NCI-H1930 (cell line): ENCODE measurements around the gene SLC28A1.
"Not testable (repeated sequence)": the region's sequence is repeated elsewhere in the genome, so short reads cannot be mapped to it uniquely, and the experiment has no call there.

Experiments used
- DNase-seq, 2 experiments: peaks; one replicate each; lab custom pipeline; 2025; lab: John Stamatoyannopoulos, UW

Gene SLC28A1

DNA sequence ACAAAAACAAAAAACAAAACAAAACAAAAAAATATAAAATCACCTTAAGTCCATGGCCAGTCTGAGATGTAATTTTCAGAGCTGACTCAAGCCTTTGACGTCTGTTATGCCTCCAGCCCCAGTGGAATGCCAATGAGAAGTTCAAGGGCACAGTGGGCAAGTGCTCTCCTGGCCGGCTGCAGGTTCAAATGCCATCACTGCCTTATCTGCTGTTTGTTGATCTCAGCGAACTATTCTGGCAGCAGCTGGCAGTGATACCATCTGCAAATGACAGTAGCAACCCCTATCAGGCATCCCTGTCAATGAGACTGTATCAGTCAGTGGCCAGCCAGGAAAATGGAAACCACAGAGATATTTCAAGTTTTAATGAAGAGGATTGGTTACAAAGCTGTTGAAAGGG is 86.4 kb downstream of the SLC28A1 start:
- DNase-seq = no peak

DNA sequence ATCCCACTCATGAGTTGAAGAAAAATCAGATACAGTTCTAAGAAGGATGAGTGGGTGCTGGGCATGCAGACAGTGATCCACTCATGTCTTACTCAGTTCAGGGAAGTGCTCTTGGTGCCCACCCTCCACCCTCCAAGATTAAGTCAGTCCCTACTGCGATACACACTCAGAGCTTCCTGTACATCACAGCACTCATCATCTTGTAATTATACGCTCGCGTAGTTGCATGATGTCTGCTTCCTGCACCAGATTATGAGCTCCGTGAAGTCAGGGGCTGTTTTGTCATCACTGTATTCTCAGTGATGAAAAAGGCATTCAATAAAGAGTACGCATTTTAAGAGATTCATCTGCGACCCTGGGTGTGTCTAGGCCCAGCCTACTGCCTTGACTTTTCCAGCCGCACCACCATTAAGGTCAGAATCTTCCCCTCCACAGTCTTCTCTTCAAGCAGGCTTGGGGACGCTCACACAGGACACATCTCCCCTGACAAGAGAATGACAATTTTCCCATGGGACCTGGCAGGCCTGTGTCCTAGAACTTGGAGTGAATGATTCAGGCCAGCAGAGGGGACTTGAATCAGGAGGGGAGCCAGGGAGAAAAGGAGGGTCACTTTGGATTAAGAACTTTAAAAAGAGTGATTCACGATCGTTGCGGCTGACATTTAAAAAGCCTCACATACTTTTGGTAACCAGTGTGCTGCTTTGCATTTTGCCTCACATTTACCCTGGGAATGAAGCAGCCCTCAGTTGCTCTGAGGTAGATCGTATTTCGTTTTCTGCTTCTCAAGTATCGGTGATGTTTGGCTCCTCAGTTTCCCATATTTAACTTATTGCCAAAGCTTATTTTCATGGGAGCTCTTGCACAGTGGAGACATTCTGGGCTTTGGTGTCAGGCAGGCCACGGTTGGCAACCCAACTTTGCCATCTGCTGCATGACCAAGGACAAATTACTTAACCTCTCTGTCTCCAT is 89.3 kb downstream of the SLC28A1 start:
- no peak for DNase-seq

DNA sequence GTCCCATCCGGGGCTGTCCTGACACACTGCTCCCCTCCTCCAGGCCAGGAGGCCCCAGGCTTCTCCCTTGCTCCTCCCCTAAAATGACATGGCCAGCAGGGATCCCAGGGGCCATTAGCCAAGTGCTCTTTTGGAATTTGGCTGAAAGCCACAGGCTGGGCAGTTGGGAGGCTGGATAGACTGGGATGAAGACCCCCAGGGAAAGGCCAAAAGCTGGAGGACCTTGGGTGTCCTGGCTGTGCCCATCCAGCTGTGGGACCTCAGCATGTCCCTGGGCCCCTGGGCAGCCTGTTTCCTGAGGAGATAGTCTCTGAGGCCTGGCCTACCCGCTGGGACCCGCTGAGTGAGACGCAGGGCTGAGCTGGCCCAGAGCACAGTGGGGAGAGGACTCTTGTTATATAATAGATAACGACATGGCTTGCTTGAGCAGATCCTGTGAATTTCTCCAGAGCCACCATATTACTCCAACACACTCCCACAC is 91.4 kb downstream of the SLC28A1 start:
- DNase-seq = no peak

DNA sequence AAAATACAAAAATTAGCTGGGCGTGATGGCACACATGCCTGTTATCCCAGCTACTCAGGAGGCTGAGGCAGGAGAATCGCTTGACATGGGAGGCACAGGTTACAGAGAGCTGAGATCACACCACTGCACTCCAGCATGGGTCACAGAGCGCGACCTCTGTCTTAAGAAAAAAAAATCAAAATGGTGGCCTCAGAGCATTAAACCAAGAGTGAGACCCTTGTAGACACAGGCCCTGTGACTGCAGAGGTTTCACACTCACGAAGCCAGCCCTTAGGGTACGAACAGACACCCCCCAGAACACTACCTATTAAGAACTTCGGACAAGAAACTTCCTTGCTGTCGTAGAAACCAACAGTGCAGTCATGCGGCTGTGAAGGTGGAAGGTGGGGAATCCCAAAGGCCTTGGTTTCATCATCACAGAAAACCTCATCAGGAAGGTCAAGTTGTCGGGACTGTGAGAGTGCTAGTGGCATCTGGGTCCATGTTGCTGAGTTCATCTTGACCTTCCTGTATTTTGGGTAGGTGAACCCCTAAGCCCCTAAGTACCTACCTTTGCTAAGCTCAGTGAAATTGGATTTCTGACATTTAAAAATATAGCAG is 92.4 kb downstream of the SLC28A1 start:
- DNase-seq = no peak

DNA sequence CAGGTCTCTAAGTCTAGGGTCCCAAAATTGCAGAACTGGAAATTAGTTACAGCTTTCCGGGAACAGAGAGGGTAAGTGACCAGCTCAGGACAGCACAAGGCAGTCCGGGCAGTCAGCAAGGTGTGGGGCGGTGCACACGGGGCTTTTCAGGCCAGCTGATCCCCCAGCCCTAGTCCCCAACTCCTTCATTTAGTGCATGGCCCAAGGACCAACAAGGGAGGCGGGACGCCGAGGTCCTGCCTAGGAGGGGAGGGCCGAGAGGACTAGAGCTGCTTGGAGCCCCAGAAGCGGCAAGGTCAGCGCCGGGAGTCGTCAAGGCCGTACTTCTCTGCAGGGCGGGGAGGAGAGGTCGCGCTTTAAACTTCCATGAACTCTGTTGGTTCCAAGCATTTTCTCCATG is 95.2 kb downstream of the SLC28A1 start:
- DNase-seq = no peak

DNA sequence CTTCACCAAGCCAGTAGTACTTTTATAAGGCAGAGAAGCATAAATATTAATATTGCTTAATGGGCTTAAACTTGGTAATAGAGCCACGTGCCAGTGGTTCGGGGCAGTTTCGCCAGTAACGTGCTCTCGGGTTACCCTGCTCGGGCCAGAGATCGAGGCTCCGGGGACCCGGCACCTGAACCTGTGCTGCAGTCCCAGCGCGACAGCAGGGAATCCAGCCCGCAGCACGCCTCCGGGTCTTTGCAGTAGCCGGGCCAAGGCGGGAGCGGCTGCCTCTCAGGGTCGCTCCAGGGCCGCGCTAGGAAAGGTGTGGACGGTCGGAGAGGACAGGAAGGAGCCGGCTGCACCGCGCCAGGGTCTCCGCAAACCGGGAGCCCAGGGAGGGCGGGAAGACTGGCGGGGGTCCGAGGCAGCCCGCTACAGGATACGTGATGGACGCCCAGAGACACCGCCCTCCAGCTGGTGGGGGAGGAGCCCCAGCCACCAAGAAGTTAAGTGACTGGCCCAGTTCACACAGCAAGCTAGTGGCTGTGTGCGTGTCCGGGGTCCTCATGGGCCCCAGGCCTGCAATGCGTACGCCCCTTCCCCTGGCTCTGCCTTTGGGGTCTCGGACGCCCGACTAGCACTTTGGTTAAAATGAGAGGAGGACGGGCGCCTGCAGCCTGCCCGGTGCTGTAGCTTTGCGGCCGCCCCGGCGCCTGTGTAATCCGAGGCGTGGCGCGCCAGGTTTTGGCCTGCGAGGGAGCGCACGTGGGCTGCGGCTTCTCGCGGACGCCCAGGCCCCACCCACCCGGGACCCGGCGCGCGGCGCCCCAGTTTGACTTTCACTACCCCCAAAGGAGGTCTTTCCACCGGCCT is 96.0 kb downstream of the SLC28A1 start:
- DNase-seq = peak; percentile 58 to 63

DNA sequence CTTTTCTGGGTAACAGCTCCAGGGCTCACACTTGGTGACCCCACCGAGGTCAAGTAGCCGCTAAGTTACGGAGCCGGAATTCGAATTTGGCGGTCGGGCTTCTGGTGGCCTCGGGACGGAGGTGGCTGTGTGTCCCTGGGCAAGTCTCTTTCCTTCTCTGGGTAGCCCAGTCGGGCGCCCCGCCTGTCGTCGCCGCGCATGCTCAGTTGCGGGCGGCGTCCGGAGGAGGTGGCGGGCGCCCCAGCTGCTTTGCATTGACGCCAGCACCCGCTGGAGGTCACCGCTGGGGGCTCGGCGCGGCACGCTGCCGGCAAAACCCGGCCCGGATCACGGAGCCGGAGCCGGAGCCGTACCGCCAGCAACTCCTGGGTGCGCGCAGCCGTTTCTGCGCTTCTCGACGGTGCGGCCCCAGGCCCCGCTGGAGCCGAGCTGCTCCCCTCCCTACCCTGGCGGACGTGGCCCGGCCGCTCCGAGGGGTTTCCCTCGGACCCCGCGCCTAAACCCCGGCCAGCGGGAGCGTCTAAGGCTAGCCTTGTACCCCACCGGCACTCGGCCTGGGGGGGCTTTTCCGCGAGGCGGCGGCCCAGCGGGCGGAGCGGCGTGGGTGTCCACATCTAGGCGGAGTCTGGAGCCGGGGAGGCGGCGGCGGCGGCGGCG is 96.7 kb downstream of the SLC28A1 start:
- peak; percentile 80 to 85 for DNase-seq

DNA sequence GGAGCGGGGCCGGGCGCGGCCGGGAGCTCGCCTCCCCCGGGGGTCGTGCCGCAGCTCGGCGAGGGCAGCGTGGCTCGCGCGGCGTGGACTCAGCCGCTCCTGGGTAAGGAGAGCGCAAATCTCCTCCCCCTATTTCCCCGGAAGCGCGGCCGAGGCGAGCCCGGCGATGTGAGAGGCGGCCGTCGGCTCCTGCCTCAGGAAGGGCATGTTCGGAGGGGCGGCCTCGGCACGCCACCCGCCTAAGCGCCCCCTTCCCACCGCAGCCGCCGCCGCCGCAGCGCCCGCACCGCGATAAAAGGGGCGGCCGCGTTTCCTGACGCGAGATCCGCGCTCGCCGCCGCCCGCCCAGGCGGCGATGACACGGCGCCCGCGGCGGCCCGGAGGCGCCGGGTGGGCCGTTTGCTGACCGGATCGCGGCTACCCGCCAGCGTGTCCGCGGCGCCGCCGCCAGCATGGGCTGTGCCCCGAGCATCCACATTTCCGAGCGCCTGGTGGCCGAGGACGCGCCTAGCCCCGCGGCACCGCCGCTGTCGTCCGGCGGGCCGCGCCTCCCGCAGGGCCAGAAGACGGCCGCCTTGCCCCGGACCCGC is 97.3 kb downstream of the SLC28A1 start, which contains the start of gene PDE8A:
PDE8A (plus strand) TSS at position 146 of the 590 bp plus-strand sequence; CDS start at position 453, 307 bp downstream.
- peak in 1 of 2 experiments; percentile 1 for DNase-seq

DNA sequence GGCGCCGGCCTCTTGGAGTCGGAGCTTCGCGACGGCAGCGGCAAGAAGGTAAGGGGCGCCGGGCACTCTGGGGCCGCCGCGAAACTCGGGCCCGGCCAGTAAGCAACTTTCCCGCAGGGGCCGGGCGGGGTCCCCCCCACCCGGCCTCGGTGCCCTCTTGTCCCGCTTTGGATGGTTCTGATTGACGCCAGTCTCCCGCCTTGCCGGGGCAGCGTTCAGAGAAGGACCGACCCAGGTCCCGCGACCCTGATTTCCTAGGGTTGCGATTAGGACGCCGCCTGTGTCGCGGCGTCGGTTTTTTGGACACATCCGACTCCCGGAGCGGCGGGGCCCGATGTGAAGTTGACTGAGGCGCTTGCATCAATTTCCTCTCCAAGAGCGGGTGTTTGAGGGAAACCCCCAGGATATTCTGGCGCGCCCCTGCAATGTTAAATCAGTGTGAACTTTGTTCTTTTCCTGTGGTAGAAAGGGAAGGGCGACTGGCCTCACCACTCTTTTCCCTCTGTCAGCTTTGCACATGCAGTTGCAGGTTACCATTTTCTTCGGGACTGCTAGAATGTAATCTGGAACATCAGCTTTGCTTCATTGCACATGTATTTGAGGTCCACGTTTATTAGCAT is 97.9 kb downstream of the SLC28A1 start:
- DNase-seq = no peak

DNA sequence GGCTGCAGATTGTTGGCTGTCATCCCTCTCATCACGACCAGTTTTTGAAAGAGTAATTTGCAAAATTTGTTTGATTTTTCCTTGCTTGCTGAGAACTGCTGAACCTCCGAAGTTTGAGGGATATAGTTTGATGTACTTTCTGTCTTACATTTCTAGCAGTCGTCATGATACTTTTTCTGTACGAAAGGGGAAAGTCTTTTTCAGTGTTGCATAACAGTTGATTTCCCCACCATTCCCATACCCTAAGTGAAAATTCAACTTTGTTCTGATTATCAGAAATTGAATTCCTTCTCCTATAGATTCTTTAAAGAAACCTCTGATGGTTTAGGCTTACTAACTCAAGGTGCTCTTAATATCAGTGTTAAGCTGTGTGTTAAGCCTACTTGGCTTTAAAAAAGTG is 98.8 kb downstream of the SLC28A1 start:
- no peak for DNase-seq

DNA sequence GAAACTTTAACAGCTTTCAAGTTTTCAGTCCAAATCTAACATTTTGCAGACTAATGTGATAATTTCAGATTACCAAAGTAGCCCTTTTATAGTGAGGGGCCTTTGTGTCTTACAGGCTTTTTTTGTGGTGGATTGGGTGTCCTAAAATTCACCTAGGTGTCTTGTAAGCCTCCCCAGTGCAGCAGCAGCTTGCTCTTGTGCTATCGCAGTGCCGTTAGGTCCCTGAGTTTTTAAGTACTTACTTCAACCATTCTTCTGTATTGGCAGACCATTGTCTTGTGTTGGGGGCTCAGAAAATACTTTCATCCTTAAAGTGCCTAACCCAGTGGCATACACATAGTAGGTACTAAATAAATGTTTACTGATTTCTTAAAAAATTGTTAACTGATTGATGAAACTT is 99.2 kb downstream of the SLC28A1 start:
- no peak for DNase-seq

DNA sequence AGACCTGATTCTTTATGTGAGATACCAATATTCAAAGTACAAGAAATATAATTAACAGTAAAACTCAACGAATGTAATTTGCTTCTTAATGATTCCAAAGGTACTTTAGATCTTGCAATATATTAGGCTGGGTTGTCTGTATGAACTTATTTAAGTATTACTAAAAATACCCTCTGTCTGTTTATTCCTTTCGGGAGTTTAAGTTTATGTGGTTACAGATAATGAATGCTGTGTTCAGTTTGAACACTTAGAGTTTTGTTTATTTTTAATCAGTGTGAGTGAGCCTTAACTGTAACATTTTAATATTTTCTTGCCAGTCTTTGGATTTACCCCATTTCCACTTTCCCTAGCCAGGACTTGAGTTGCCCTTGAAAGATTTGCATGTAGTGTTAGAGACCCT is 100.7 kb downstream of the SLC28A1 start:
- no peak for DNase-seq

DNA sequence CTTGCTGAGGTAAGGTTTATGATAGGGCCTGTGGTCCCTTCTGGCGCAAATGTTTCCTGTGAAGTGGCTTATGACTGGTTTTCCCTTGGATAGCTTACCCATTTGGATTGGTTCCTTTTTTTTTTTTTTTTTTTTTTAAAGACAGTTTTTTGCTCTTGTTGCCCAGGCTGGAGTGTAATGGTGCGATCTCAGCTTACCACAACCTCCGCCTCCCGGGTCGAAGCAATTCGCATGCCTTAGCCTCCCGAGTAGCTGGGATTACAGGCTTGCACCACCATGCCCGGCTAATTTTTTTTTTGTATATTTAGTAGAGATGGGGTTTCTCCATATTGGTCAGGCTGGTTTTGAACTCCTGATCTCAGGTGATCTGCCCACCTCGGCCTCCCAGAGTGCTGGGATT is 102.9 kb downstream of the SLC28A1 start:
- DNase-seq = not testable (repeated sequence)

DNA sequence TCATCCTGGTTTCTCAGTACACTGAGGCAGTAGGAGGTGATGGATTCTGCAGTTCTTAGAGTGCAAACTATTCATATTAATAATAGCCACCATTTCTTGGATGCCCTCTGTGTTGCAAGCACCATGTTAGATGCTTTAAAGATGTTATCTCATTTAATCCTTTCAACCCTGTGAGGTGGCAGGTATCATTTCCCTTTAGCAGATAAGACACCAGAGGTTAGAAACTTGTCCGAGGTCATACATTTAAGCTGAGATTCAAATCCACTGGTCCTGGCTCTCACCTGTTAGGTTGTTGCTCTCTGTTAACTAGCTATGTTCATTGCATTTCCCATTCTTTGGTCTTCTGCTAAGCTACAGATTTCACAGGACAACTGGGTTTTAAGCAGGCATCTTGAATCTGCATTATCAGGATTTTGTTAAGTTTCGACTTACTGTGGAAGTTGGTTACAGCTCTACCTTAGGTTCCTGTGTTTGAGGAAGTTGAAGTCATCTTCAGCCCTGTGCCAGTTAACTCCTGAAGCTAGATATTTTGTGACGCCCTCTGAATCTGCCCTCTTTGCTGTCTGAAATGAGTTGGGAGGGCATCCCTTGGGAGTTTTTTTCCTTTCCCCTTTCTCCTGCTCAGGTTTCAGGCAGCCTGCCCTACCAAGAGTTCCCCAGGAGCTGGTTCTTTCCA is 103.6 kb downstream of the SLC28A1 start:
- DNase-seq = no peak

DNA sequence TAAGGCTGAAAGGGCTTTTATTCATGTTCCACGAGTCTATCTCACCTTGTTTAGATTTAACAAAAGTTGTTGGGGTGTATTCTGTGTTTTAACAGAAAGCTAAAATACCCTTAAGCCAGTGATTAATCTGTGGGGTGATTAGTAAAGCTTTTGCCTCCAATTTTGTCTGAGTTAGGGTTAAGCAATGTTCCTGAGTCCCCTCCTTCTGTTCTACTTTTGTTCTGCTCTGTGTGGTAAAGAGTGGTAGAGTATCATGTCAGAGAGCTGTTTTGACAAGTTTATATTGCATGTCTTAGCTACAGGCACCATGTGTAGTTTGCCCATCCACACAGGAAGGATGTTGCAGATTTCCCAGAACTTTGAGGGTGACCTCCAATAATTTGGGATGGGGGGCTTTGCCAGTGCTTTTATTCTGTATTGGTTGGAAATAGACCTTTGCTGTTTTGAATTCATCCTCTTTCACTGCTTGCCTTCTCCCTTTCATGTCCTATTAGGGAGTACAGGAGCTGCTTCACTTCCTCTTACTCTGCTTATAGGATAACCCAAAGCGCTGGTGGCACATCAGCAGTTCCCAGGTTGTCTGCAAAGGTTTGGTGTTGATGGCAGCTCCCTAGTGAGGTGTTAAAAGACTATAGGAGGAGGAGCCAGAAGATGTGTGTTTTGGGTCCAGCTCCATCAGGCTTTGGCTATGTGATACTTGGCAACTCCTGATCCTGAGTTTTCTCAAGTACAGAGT is 104.6 kb downstream of the SLC28A1 start:
- DNase-seq = no peak

DNA sequence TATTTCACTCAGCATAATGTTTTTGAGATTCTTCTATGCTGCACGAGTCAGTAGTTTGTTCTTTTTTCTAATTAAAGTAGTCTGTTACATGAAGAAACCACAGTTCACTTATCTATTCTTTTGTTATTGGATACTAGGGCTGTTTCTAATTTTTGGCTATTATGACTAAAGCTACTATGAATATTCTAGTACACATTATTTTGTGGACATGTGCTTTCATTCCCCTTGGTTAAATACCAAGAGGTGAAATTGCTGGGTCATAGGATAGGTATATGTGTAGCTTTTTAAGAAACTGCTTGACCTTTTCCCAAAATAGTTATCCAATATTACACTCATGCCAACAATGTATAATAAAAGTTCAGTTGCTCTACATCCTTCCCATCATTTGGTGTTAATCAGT is 106.0 kb downstream of the SLC28A1 start:
- DNase-seq = no peak

DNA sequence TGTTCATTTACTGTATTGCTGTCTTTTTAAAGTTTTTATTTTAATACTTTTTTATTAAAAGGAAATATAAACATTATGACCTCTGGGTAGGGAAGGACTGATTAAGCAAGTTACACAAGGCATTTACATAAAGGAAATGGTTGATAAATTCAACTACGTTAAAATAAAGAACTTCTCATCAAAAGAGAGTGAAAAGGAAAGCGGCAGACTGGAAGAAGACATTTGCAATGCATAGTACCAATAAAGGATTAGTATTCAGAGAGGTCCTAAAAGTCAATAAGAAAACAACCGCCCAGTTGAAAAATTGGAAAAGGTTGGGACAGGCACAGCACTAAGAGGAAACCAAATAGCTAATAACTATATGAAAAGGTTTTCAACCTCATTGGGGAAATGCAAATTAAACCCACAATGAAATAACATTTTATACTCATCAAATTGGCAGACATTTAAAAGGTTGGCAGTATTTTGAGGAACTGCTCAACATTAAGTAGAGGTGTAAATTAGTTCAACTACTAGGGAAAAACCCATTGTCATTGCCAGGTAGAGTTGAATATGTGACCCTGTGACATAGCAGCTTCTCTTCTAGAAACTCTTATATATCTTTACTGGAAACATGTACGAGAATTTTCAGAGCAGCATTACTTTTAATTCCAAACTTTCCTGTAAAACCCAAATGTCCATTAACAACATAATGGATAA is 106.7 kb downstream of the SLC28A1 start:
- DNase-seq = no peak

DNA sequence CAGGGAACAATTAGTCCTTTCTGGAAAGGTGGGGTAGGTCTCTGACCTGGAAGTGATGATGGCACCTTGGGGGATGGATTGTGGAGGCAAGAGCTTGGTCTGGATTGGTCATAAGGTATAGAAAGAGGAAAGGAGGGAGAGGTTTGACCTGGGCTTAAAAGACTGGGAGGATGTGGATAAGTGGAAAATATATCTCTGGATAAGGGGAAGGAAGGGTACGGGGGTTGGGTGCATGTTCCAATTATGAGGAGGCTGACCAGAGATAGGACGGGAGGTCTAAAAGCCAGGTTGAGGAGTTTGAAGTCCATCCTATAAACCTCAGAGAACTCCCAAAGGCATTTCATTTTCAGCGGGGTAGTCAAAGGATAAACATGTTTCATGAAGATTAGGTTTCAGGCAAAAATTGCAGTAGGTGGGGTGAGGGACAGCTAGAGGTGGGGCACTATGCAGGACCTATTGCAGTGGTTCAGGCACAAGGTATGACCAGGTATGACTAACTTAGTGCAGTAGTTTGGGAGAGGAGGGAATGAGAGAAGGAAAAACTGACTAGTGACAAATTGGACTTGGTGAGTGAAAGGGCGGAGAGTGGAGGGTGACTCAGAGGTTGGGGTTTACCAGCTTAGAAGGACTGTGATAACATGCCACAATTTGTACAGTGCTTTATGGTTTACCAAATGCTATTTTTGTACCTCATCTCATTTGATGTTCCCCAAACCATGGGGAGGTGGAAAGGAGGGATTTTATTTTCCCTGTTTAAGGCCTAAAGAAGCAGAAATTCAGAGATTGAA is 107.9 kb downstream of the SLC28A1 start:
- no peak for DNase-seq
